HL-60 (cell line): ENCODE data around the gene PACS1.

Source experiments
- DNase-seq, 2 experiments: peaks; one replicate each; pipeline ENCODE4 v3.0.0-alpha.2; 2010 to 2020; ENCODE audit warnings: low read depth in 1 of 2, low spot score in 1 of 2
- H3K27ac ChIP-seq: fragments of 250-450 bp; sonication (Bioruptor Pico); replicated peaks from 2 replicates; pipeline ENCODE4 v1.5.1; 2020; ENCODE audit warnings: mild to moderate bottlenecking, moderate library complexity
- H3K27me3 ChIP-seq: fragments of 250-450 bp; sonication (Bioruptor Pico); 2 replicates; pipeline ENCODE4 v1.5.1; 2021; ENCODE audit warnings: mild to moderate bottlenecking, moderate library complexity; ENCODE audit not compliant: insufficient read depth, poor library complexity, severe bottlenecking
- H3K4me3 ChIP-seq: replicated peaks from 2 replicates; pipeline ENCODE4 v1.5.1; 2011; ENCODE audit warnings: mild to moderate bottlenecking, control low read depth, low read length; ENCODE audit not compliant: insufficient read depth
- CTCF ChIP-seq: IDR thresholded peaks from one replicate; pipeline ENCODE4 v1.5.1; 2011; ENCODE audit warnings: low read length, control low read depth, inconsistent platforms; ENCODE audit not compliant: insufficient read depth
- GABPA ChIP-seq: IDR thresholded peaks from 2 replicates; pipeline ENCODE4 v1.6.1; 2012; ENCODE audit warnings: low read depth
- POLR2AphosphoS5 ChIP-seq: IDR thresholded peaks from 2 replicates; pipeline ENCODE4 v1.6.1; 2012; ENCODE audit warnings: low read depth
- REST ChIP-seq: IDR thresholded peaks from 2 replicates; pipeline ENCODE4 v1.6.1; 2012; ENCODE audit warnings: low read depth; ENCODE audit not compliant: insufficient replicate concordance
- SPI1 ChIP-seq: IDR thresholded peaks from 2 replicates; pipeline ENCODE4 v1.6.1; 2012; ENCODE audit warnings: low read depth, mild to moderate bottlenecking, borderline replicate concordance

The PACS1 gene

GRCh38 chr11:66264914-66265313 lies 194.8 kb downstream of the PACS1 start:
- peak in 1 of 2 experiments; percentile 18 for DNase-seq
- H3K27ac ChIP-seq, result no peak overlapping the region
- H3K4me3 ChIP-seq, result no peak overlapping the region
- no peak for TF ChIP-seq REST
- no peak for TF ChIP-seq GABPA
- no peak for TF ChIP-seq SPI1
- TF ChIP-seq CTCF, result no peak
- TF ChIP-seq POLR2AphosphoS5, result no peak
- H3K27me3 ChIP-seq, result no peaks in the 10 kb centered on the region

GRCh38 chr11:66265531-66266377 lies 195.7 kb downstream of the PACS1 start:
- Histone ChIP-seq H3K27me3 (no peaks in the 10 kb centered on the region), H3K27ac (no peak overlapping the region), H3K4me3 (no peak overlapping the region)
- no peak for DNase-seq
- no peak for TF ChIP-seq CTCF
- TF ChIP-seq SPI1, result no peak
- TF ChIP-seq GABPA, result no peak
- no peak for TF ChIP-seq POLR2AphosphoS5
- TF ChIP-seq REST, result no peak

DNA sequence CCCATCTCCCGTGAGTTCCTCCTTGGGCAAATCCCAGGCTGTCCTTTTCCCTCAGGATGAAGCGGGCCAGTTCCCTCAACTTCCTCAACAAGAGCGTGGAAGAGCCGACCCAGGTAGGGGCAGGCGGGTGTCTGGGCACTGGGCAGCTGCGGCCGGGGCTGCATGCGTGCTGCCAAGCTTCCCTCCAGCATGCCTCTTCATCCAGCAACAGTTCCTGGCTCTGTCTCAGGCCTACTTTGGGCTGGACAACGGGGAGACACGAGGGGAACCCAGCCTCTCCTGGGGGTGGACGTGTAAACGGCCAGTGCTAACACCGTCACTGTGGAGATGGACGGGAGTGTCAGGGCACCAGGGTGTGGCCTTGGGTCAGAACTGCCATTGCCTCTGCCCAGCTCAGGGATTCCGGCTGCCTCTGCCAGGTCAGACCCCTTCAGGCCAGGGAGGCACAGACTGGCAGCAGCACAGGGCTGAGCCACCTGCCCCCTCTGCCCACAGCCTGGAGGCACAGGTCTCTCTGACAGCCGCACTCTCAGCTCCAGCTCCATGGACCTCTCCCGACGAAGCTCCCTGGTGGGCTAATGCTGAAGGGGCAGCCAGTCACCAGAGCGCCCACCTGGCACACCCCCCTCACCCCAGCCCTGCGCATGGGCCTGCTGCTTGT lies 196.4 kb downstream of the PACS1 start:
- Histone ChIP-seq H3K27me3 (no peaks in the 10 kb centered on the region), H3K27ac (no peak overlapping the region; the same call in 1 of the 2 replicates), H3K4me3 (no peak overlapping the region)
- TF ChIP-seq REST (no peak), SPI1 (no peak), CTCF (no peak), GABPA (no peak), POLR2AphosphoS5 (no peak)
- DNase-seq, result no peak
